Stimulated activated CD4-positive, alpha-beta T cell treated with anti-CD3 and anti-CD28 coated beads, Interleukin-1b, Interleukin-23, amount 100 ng/mL, for 48 hours (primary cell): Measurements from ENCODE around the gene GPR3.
"Not testable (repeated sequence)": the region's sequence is repeated elsewhere in the genome, so short reads cannot be mapped to it uniquely, and the experiment has no call there.

Experiments
- DNase-seq: peaks from one replicate; pipeline ENCODE4 v3.0.0-alpha.2; 2020

The GPR3 gene

GRCh38 chr1:27380224-27380623, 12.2 kb upstream of the GPR3 start:
- no peak for DNase-seq

GRCh38 chr1:27380766-27381733, 11.4 kb upstream of the GPR3 start:
- DNase-seq = no peak

- no peak for DNase-seq
Measured at GRCh38 chr1:27381969-27382762, 10.3 kb upstream of the GPR3 start.

- DNase-seq = peak; percentile 42
Measured at GRCh38 chr1:27383039-27383605, 9.3 kb upstream of the GPR3 start, which contains the start of gene CD164L2. TSS of gene CD164L2 (minus strand) at chr1:27383333. CDS start at chr1:27383239, 94 bp downstream.

GRCh38 chr1:27383661-27384060, 8.8 kb upstream of the GPR3 start:
- DNase-seq = no peak

- DNase-seq = not testable (repeated sequence)
Measured at GRCh38 chr1:27384797-27385196, 7.6 kb upstream of the GPR3 start.

- DNase-seq = peak; percentile 68
Measured at GRCh38 chr1:27388337-27389005, 4.0 kb upstream of the GPR3 start.

GRCh38 chr1:27391511-27392095, 819 bp upstream of the GPR3 start:
- peak; percentile 32 for DNase-seq

- no peak for DNase-seq
Measured at GRCh38 chr1:27392778-27393635, 585 bp downstream of the GPR3 start.

- no peak for DNase-seq
Measured at GRCh38 chr1:27393641-27394281, 1.3 kb downstream of the GPR3 start.

GRCh38 chr1:27394282-27394658, 1.8 kb downstream of the GPR3 start:
- DNase-seq = no peak

- DNase-seq = no peak
Measured at GRCh38 chr1:27394925-27395324, 2.5 kb downstream of the GPR3 start.

GRCh38 chr1:27395441-27396195, 3.2 kb downstream of the GPR3 start:
- peak; percentile 79 for DNase-seq

- no peak for DNase-seq
Measured at GRCh38 chr1:27397110-27397509, 4.7 kb downstream of the GPR3 start.

- no peak for DNase-seq
Measured at GRCh38 chr1:27397749-27398148, 5.3 kb downstream of the GPR3 start.

- no peak for DNase-seq
Measured at GRCh38 chr1:27398405-27399149, 6.2 kb downstream of the GPR3 start.

- no peak for DNase-seq
Measured at GRCh38 chr1:27399251-27400025, 7.0 kb downstream of the GPR3 start.
